ENCODE data around the gene PDXDC1. TPM values are rescaled to one million over a fixed set of nuclear protein-coding genes. Genes with fewer than 3 reads are reported as not detected.
"Not testable (repeated sequence)": the region's sequence is repeated elsewhere in the genome, so short reads cannot be mapped to it uniquely, and the experiment has no call there.

Gene PDXDC1
- total RNA-seq, 2 experiments from 2014 or later = 44.6 to 45.0 TPM

DNA sequence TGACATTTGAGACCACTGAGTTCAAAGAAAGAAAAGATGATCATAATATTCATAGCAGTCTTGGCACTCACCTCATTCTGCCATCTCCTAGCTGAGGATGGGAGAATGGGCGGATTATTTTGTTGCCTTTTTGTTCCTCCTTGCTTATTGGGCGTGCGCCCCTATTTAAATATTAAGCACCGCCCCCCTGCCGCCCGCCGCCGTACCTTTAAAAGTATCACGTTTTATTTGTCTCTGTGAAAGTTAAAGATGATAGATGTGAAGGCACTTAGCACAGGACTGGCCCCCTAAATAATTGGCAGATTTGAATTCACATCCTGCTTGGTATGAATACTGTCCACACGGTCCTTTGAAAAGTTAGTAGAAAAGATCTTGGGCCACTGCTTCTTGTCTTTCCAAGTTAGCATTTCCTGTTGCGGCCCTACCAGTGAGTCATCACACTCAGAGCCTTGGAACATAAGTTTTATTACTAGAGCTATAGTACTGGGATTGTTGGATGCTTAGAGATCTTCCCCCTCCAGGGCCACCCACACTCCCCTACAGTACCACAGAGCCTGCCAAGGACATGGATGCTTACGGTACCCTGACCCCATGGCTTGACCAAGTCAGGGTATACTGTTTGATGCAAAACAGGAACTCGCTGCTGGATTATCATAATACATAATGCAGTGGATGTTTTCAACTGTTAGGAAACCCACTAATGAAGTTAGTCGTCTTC, 50.6 kb downstream of the PDXDC1 start:
- ATAC-seq; H3K4me3 Mint-ChIP-seq; H3K9me3 Mint-ChIP-seq; intact Hi-C loops (cut with micrococcal nuclease); DNase-seq; H3K27me3 Mint-ChIP-seq; CTCF ChIA-PET; H3K4me1 Mint-ChIP-seq (ENCODE audit: low read depth); POLR2A ChIA-PET; H3K27ac Mint-ChIP-seq: not testable (repeated sequence)
- peaks cover 33% of the 10 kb centered on the region for H3K36me3 Mint-ChIP-seq (ENCODE audit: low read depth)

GRCh38 chr16:15027051-15027450, 52.2 kb downstream of the PDXDC1 start:
- H3K4me3 Mint-ChIP-seq; POLR2A ChIA-PET; H3K9me3 Mint-ChIP-seq; intact Hi-C loops (cut with micrococcal nuclease); DNase-seq; CTCF ChIA-PET; H3K27me3 Mint-ChIP-seq; ATAC-seq; H3K27ac Mint-ChIP-seq: not testable (repeated sequence)
- peaks cover 13% of the 10 kb centered on the region for H3K4me1 Mint-ChIP-seq (ENCODE audit: low read depth)
- peaks cover 39% of the 10 kb centered on the region for H3K36me3 Mint-ChIP-seq (ENCODE audit: low read depth)

DNA sequence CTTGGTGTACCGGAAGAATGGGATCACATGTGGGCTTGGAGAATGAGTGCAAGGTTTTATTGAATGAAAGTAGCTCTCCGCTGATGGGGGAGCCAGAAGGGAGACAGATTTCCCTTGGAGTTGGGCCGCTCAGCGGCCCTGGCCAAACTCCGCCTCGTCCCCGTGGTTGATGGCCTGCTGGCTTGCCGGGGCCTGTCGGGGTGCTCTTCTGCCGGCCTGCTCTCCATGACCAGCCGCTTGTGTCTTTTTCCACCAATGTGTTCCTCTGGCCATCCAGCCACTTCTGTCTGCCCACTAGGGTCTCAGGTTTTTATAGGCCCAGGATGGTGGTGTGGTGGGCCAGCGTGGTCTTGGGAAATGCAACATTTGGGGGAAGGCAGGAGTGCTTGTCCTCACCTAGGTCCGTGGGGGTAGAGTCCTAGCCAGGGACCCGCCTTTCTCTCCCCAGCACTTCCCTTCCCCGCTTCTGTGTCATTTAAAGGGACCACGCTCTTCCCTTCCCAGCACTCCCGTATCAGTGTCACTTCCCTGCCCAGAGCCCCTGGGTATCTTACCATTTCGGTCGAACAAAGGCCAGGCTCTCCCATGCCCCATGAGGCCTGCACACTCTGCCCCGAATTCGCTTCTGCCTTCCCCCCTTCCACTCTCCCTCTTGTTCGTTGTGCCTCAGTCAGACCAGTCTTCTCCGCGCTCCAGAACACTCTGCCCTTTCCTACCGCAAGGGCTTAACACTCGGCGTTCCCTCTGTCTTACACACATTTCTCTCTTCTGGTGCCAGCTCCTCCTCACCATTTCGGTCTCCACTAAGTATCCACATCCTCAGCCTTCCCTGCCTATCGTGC, 52.9 kb downstream of the PDXDC1 start:
- Mint-ChIP-seq H3K27ac (peak overlapping the region; percentile 10), H3K4me1 (ENCODE audit: low read depth) (peaks cover 16% of the 10 kb centered on the region), H3K36me3 (ENCODE audit: low read depth) (peaks cover 37% of the 10 kb centered on the region)
- H3K27me3 Mint-ChIP-seq; H3K9me3 Mint-ChIP-seq; POLR2A ChIA-PET; DNase-seq; CTCF ChIA-PET; ATAC-seq; H3K4me3 Mint-ChIP-seq; intact Hi-C loops (cut with micrococcal nuclease): not testable (repeated sequence)

DNA sequence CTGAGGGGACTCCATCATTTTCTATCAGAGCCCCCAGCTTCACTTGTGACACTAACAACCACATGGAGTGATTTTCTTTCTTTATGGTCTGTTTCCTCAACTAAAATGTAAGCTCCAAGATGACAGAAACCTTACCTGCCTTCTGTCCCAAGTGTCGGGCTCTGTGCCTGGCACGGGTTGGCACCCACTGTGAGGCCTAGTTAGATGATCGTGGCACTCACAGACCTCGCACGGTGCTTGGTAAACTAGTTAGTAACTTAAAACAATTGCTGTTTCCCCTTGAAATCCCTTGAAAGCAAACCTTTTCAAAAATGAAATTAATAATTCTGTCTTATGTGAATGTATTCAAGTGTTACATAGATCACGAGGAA, 53.5 kb downstream of the PDXDC1 start:
- ATAC-seq; H3K27ac Mint-ChIP-seq; DNase-seq; POLR2A ChIA-PET; H3K9me3 Mint-ChIP-seq; CTCF ChIA-PET; H3K4me3 Mint-ChIP-seq; H3K27me3 Mint-ChIP-seq; intact Hi-C loops (cut with micrococcal nuclease): not testable (repeated sequence)
- peaks cover 16% of the 10 kb centered on the region for H3K4me1 Mint-ChIP-seq (ENCODE audit: low read depth)
- H3K36me3 Mint-ChIP-seq (ENCODE audit: low read depth) = peaks cover 35% of the 10 kb centered on the region

GRCh38 chr16:15028801-15029698, 54.2 kb downstream of the PDXDC1 start:
- Mint-ChIP-seq H3K4me1 (ENCODE audit: low read depth) (peaks cover 16% of the 10 kb centered on the region), H3K36me3 (ENCODE audit: low read depth) (peaks cover 36% of the 10 kb centered on the region)
- ATAC-seq; CTCF ChIA-PET; H3K9me3 Mint-ChIP-seq; DNase-seq; H3K27me3 Mint-ChIP-seq; POLR2A ChIA-PET; H3K4me3 Mint-ChIP-seq; intact Hi-C loops (cut with micrococcal nuclease); H3K27ac Mint-ChIP-seq: not testable (repeated sequence)

GRCh38 chr16:15029749-15030148, 54.9 kb downstream of the PDXDC1 start:
- peaks cover 33% of the 10 kb centered on the region for H3K36me3 Mint-ChIP-seq (ENCODE audit: low read depth)
- intact Hi-C loops (cut with micrococcal nuclease); POLR2A ChIA-PET; H3K27ac Mint-ChIP-seq; H3K4me3 Mint-ChIP-seq; H3K9me3 Mint-ChIP-seq; CTCF ChIA-PET; ATAC-seq; H3K27me3 Mint-ChIP-seq; DNase-seq: not testable (repeated sequence)
- peaks cover 16% of the 10 kb centered on the region for H3K4me1 Mint-ChIP-seq (ENCODE audit: low read depth)

DNA sequence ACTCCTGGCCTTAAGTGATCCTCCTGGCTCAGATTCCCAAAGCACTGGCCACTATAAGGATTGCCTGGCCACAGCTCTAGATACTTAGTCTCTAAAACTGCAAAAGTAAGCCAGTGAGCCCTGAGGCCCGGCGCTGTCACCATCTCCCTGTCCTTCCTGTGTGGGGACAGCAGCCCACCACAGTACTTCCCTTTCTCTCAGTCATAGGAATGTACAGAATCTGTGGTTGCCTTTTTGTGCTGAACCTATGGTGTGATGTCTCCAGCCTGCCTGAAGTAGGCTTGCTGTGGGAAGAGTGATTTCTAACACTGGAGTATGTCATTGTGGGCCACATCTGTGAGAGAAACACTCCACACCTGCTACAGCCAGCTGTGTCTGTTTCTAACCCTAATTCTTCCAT, 56.4 kb downstream of the PDXDC1 start:
- H3K4me3 Mint-ChIP-seq = no peak overlapping the region
- peaks cover 16% of the 10 kb centered on the region for H3K4me1 Mint-ChIP-seq (ENCODE audit: low read depth)
- ChIA-PET CTCF (no interaction called here), POLR2A (no interaction called here)
- H3K27me3 Mint-ChIP-seq = no peaks in the 10 kb centered on the region
- intact Hi-C loops (cut with micrococcal nuclease) = no loop called here
- H3K27ac Mint-ChIP-seq = peak overlapping the region; percentile 57
- no peak for DNase-seq
- peak; percentile 20 for ATAC-seq
- H3K9me3 Mint-ChIP-seq = no peaks in the 10 kb centered on the region
- TF ChIP-seq, protein P1, sequence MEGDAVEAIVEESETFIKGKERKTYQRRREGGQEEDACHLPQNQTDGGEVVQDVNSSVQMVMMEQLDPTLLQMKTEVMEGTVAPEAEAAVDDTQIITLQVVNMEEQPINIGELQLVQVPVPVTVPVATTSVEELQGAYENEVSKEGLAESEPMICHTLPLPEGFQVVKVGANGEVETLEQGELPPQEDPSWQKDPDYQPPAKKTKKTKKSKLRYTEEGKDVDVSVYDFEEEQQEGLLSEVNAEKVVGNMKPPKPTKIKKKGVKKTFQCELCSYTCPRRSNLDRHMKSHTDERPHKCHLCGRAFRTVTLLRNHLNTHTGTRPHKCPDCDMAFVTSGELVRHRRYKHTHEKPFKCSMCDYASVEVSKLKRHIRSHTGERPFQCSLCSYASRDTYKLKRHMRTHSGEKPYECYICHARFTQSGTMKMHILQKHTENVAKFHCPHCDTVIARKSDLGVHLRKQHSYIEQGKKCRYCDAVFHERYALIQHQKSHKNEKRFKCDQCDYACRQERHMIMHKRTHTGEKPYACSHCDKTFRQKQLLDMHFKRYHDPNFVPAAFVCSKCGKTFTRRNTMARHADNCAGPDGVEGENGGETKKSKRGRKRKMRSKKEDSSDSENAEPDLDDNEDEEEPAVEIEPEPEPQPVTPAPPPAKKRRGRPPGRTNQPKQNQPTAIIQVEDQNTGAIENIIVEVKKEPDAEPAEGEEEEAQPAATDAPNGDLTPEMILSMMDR (IDR thresholded peaks at IDR 0.05) = no peak
- peaks cover 33% of the 10 kb centered on the region for H3K36me3 Mint-ChIP-seq (ENCODE audit: low read depth)

All from activated CD8-positive, alpha-beta T cell treated with anti-CD3 and anti-CD28 coated beads for 36 hours (primary cell).